ENCODE data around the gene PTGES. TPM values are rescaled to one million over a fixed set of nuclear protein-coding genes. Genes with fewer than 3 reads are reported as not detected.

The PTGES gene
- total RNA-seq, 1 experiment from 2014 or later = 2.5 TPM

GRCh38 chr9:129740666-129741464 lies 12.0 kb downstream of the PTGES start (continued):
- TF ChIP-seq, protein P1, sequence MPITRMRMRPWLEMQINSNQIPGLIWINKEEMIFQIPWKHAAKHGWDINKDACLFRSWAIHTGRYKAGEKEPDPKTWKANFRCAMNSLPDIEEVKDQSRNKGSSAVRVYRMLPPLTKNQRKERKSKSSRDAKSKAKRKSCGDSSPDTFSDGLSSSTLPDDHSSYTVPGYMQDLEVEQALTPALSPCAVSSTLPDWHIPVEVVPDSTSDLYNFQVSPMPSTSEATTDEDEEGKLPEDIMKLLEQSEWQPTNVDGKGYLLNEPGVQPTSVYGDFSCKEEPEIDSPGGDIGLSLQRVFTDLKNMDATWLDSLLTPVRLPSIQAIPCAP (CRISPR knock-in tag; IDR thresholded peaks at IDR 0.05) = no peak
- TF ChIP-seq ZNF423 (CRISPR knock-in tag; IDR thresholded peaks at IDR 0.05) (no peak), ARID4B (CRISPR knock-in tag; IDR thresholded peaks at IDR 0.05; ENCODE audit: borderline replicate concordance) (no peak)

- ChIA-PET CTCF (interaction anchor here (0.9 to 5.0 kb wide), 3 partner anchors 13 to 116 kb away, joined by 3 to 99 read pairs (median 4); no protein-coding TSS in a partner anchor), POLR2A (no interaction called here)
- Mint-ChIP-seq H3K27ac (no peak overlapping the region), H3K4me1 (peaks cover 5% of the 10 kb centered on the region; the same call in 1 of the 2 replicates), H3K4me3 (no peak overlapping the region), H3K36me3 (no peaks in the 10 kb centered on the region), H3K27me3 (ENCODE audit: low read depth) (no peaks in the 10 kb centered on the region; the same call in 1 of the 2 replicates), H3K9me3 (no peaks in the 10 kb centered on the region)
- DNase-seq (ENCODE audit: low spot score) (no peak), ATAC-seq (no peak)
- TF ChIP-seq, protein P2, sequence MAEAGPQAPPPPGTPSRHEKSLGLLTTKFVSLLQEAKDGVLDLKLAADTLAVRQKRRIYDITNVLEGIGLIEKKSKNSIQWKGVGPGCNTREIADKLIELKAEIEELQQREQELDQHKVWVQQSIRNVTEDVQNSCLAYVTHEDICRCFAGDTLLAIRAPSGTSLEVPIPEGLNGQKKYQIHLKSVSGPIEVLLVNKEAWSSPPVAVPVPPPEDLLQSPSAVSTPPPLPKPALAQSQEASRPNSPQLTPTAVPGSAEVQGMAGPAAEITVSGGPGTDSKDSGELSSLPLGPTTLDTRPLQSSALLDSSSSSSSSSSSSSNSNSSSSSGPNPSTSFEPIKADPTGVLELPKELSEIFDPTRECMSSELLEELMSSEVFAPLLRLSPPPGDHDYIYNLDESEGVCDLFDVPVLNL (CRISPR knock-in tag; IDR thresholded peaks at IDR 0.05; ENCODE audit: borderline replicate concordance, low read depth) = no peak
- TF ChIP-seq, protein P3, sequence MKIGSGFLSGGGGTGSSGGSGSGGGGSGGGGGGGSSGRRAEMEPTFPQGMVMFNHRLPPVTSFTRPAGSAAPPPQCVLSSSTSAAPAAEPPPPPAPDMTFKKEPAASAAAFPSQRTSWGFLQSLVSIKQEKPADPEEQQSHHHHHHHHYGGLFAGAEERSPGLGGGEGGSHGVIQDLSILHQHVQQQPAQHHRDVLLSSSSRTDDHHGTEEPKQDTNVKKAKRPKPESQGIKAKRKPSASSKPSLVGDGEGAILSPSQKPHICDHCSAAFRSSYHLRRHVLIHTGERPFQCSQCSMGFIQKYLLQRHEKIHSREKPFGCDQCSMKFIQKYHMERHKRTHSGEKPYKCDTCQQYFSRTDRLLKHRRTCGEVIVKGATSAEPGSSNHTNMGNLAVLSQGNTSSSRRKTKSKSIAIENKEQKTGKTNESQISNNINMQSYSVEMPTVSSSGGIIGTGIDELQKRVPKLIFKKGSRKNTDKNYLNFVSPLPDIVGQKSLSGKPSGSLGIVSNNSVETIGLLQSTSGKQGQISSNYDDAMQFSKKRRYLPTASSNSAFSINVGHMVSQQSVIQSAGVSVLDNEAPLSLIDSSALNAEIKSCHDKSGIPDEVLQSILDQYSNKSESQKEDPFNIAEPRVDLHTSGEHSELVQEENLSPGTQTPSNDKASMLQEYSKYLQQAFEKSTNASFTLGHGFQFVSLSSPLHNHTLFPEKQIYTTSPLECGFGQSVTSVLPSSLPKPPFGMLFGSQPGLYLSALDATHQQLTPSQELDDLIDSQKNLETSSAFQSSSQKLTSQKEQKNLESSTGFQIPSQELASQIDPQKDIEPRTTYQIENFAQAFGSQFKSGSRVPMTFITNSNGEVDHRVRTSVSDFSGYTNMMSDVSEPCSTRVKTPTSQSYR (CRISPR knock-in tag; IDR thresholded peaks at IDR 0.05) = no peak
- TF ChIP-seq FOXK1 (CRISPR knock-in tag; IDR thresholded peaks at IDR 0.05) (no peak), TEAD4 (CRISPR knock-in tag; IDR thresholded peaks at IDR 0.05) (no peak), USF1 (CRISPR knock-in tag; IDR thresholded peaks at IDR 0.05) (no peak), HMGXB4 (CRISPR knock-in tag; IDR thresholded peaks at IDR 0.05) (no peak), ZBTB21 (CRISPR knock-in tag; IDR thresholded peaks at IDR 0.05; ENCODE audit: borderline replicate concordance) (no peak), ETV6 (CRISPR knock-in tag; IDR thresholded peaks at IDR 0.05) (no peak), CREB1 (CRISPR knock-in tag; IDR thresholded peaks at IDR 0.05) (no peak), JAZF1 (CRISPR knock-in tag; IDR thresholded peaks at IDR 0.05) (no peak), NFYB (CRISPR knock-in tag; conservative IDR thresholded peaks at IDR 0.05; ENCODE audit: low read depth) (no peak), NFE2L1 (CRISPR knock-in tag; IDR thresholded peaks at IDR 0.05) (no peak), ZNF423 (CRISPR knock-in tag; IDR thresholded peaks at IDR 0.05) (no peak), ATF3 (CRISPR knock-in tag; conservative IDR thresholded peaks at IDR 0.05) (no peak)
- TF ChIP-seq, protein P4, sequence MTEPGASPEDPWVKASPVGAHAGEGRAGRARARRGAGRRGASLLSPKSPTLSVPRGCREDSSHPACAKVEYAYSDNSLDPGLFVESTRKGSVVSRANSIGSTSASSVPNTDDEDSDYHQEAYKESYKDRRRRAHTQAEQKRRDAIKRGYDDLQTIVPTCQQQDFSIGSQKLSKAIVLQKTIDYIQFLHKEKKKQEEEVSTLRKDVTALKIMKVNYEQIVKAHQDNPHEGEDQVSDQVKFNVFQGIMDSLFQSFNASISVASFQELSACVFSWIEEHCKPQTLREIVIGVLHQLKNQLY (CRISPR knock-in tag; IDR thresholded peaks at IDR 0.05) = no peak
Measured at GRCh38 chr9:129740174-129740573, 12.7 kb downstream of the PTGES start.
